Measurements from ENCODE around the gene SLC5A11.
"Not testable (repeated sequence)": the region's sequence is repeated elsewhere in the genome, so short reads cannot be mapped to it uniquely, and the experiment has no call there.

Gene SLC5A11

DNA sequence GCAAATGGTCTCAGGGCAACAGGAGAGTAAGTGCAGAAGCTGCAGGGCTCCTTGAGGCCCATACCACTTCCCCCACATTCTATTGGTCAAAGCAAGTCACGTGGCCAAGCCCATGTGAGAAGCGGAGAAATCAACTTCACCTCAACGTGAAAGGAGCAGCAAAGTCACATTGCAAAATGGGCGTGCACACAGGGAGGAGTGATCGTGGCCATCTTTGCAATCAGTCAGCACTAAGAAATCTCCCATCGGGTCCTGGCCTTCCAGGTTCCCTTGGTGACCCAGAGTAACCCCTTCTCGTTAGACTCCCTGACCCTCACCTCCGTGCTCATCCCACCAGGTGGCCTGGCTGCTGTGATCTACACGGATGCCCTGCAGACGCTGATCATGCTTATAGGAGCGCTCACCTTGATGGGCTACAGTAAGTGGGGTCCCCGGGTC is 38.0 kb downstream of the SLC5A11 start:
- TF ChIP-seq, protein P1, sequence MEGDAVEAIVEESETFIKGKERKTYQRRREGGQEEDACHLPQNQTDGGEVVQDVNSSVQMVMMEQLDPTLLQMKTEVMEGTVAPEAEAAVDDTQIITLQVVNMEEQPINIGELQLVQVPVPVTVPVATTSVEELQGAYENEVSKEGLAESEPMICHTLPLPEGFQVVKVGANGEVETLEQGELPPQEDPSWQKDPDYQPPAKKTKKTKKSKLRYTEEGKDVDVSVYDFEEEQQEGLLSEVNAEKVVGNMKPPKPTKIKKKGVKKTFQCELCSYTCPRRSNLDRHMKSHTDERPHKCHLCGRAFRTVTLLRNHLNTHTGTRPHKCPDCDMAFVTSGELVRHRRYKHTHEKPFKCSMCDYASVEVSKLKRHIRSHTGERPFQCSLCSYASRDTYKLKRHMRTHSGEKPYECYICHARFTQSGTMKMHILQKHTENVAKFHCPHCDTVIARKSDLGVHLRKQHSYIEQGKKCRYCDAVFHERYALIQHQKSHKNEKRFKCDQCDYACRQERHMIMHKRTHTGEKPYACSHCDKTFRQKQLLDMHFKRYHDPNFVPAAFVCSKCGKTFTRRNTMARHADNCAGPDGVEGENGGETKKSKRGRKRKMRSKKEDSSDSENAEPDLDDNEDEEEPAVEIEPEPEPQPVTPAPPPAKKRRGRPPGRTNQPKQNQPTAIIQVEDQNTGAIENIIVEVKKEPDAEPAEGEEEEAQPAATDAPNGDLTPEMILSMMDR (IDR thresholded peaks at IDR 0.05): no peak
- Histone ChIP-seq H3K9ac (no peak overlapping the region), H2AFZ (no peak overlapping the region), H3K27ac (no peak overlapping the region), H3K9me3 (ENCODE audit: control insufficient read depth, low read length) (no peaks in the 10 kb centered on the region), H3K79me2 (no peaks in the 10 kb centered on the region), H3K4me3 (ENCODE audit: low read depth, low read length) (no peak overlapping the region), H3K27me3 (ENCODE audit: control insufficient read depth, insufficient read depth, low read length) (no peaks in the 10 kb centered on the region), H3K4me1 (no peaks in the 10 kb centered on the region), H3K36me3 (ENCODE audit: control insufficient read depth, insufficient read depth, low read length) (no peaks in the 10 kb centered on the region), H3K4me2 (ENCODE audit: low read length) (no peak overlapping the region)

DNA sequence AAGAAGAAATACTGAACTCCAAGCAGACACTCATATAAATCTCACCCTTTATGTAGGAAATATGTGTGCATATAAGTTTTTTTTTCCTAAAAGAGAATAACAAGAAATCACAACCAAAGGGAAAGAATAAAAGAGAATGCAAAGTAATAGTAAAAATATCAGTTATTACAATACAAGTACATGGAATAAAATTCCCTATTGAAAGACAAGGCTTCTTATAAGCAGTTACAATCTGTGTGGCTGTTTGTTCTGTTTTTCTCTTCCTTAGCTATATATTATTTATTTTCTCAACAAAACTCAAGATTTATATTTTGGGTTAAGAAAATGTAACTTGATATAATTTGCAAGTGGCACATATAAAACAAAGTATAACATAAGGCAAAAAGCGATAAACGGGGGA is 41.7 kb downstream of the SLC5A11 start:
- H3K79me2 ChIP-seq: no peaks in the 10 kb centered on the region
- H3K27me3 ChIP-seq (ENCODE audit: control insufficient read depth, insufficient read depth, low read length): no peaks in the 10 kb centered on the region
- H3K4me2 ChIP-seq (ENCODE audit: low read length): no peak overlapping the region
- no peak overlapping the region for H3K4me3 ChIP-seq (ENCODE audit: low read depth, low read length)
- H2AFZ ChIP-seq: no peak overlapping the region
- TF ChIP-seq, protein P1 (IDR thresholded peaks at IDR 0.05): no peak
- H3K4me1 ChIP-seq: no peaks in the 10 kb centered on the region
- H3K36me3 ChIP-seq (ENCODE audit: control insufficient read depth, insufficient read depth, low read length): no peaks in the 10 kb centered on the region
- H3K9me3 ChIP-seq (ENCODE audit: control insufficient read depth, low read length): no peaks in the 10 kb centered on the region
- H3K27ac ChIP-seq: no peak overlapping the region
- no peak overlapping the region for H3K9ac ChIP-seq

DNA sequence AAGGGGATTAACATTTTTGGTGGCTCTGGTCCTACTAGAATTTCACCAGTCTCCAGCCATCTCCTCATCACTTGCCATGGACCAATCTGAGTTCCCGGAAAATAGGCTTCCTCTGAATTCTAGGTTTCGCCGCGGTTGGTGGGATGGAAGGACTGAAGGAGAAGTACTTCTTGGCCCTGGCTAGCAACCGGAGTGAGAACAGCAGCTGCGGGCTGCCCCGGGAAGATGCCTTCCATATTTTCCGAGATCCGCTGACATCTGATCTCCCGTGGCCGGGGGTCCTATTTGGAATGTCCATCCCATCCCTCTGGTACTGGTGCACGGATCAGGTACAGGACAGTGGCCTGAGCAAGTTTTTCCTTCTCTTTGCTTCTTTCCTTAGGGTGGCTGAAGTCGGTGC is 45.0 kb downstream of the SLC5A11 start:
- Histone ChIP-seq H3K4me1 (no peaks in the 10 kb centered on the region), H3K27ac (no peak overlapping the region), H3K36me3 (ENCODE audit: control insufficient read depth, insufficient read depth, low read length) (no peaks in the 10 kb centered on the region), H3K4me3 (ENCODE audit: low read depth, low read length) (no peak overlapping the region), H2AFZ (no peak overlapping the region), H3K79me2 (no peaks in the 10 kb centered on the region), H3K9me3 (ENCODE audit: control insufficient read depth, low read length) (no peaks in the 10 kb centered on the region), H3K9ac (no peak overlapping the region), H3K27me3 (ENCODE audit: control insufficient read depth, insufficient read depth, low read length) (no peaks in the 10 kb centered on the region), H3K4me2 (ENCODE audit: low read length) (no peak overlapping the region)
- TF ChIP-seq, protein P1 (IDR thresholded peaks at IDR 0.05): no peak

- H3K4me3 ChIP-seq (ENCODE audit: low read depth, low read length): no peak overlapping the region
These were observed 50.7 kb downstream of the SLC5A11 start for GRCh38 chr16:24896439-24896838.

DNA sequence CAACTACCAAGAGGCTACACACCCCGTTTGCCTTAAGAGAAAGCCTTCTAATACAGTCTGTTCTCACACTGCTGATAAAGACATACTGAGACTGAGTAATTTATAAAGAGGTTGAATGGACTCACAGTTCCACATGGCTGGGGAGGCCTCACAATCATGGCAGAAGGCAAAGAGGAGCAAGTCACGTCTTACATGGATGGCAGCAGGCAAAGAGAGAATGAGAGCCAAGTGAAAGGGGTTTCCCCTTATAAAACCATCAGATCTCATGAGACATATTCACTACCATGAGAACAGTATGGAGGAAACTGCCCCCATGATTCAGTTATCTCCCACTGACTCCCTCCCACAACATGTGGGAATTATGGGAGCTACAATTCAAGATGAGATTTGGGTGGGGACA is 51.8 kb downstream of the SLC5A11 start:
- not testable (repeated sequence) for H3K9ac ChIP-seq; H3K4me2 ChIP-seq (ENCODE audit: low read length); H3K36me3 ChIP-seq (ENCODE audit: control insufficient read depth, insufficient read depth, low read length); H3K79me2 ChIP-seq; H3K4me3 ChIP-seq (ENCODE audit: low read depth, low read length); H3K4me1 ChIP-seq; H3K27me3 ChIP-seq (ENCODE audit: control insufficient read depth, insufficient read depth, low read length); H2AFZ ChIP-seq; H3K9me3 ChIP-seq (ENCODE audit: control insufficient read depth, low read length); H3K27ac ChIP-seq

More at GRCh38 chr16:24896439-24896838, 50.7 kb downstream of the SLC5A11 start:
- H3K4me1 ChIP-seq: no peaks in the 10 kb centered on the region
- H3K9ac ChIP-seq: no peak overlapping the region
- no peak overlapping the region for H3K4me2 ChIP-seq (ENCODE audit: low read length)
- H2AFZ ChIP-seq: no peak overlapping the region
- no peaks in the 10 kb centered on the region for H3K36me3 ChIP-seq (ENCODE audit: control insufficient read depth, insufficient read depth, low read length)
- no peaks in the 10 kb centered on the region for H3K9me3 ChIP-seq (ENCODE audit: control insufficient read depth, low read length)
- H3K27ac ChIP-seq: no peak overlapping the region
- no peaks in the 10 kb centered on the region for H3K79me2 ChIP-seq
- no peaks in the 10 kb centered on the region for H3K27me3 ChIP-seq (ENCODE audit: control insufficient read depth, insufficient read depth, low read length)
- TF ChIP-seq, protein P1 (IDR thresholded peaks at IDR 0.05): no peak

All from parathyroid adenoma (tissue), 2 donors.